ENCODE results near the gene RELN. TPM values are rescaled to one million over a fixed set of nuclear protein-coding genes. Genes with fewer than 3 reads are reported as not detected.

Gene RELN
- total and polyA plus RNA-seq, 9 of the 15 experiments (the other 6 are each of a cell fraction or from before 2014, with no cell fraction given) = 12.9 to 43.2 (median 18.1) TPM

DNA sequence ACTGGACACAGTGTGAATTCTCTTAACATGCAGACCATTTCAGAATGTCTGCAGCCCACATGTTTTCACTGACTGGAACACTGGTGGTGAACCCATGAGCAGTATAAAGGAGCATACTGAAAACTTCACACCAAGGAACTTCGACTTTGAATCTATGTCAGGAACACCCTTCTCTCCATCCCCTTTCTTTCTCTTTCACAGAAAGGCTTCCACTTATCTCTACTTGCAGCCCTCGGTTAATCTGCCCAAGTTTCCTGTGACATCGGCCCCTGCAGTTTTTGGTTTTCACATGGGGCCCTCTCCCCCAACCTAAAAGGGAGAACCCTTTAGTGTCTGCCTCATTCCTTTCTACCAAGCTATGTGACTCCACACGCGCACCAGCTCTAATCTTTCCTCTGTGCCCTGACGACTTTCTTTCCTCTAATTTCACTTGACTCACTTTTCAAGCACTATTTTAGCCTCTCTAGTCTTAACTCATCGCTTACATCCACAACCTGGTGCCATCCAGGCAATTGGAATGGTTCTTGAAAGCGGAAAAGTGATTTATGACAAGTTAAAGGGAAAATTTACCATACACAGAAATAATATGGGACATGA is 70.1 kb downstream of the RELN start (continued):
- TF ChIP-seq KHSRP (IDR thresholded peaks at IDR 0.05) (0 out of 2 replicates have a peak, but pooled peaks have one; percentile 16), POLR2A (conservative IDR thresholded peaks at IDR 0.05) (peak; percentile 75), SOX6 (IDR thresholded peaks at IDR 0.05) (peak; percentile 82), XRCC5 (IDR thresholded peaks at IDR 0.05; ENCODE audit: low read depth, low read length) (no peak), FOXA3 (CRISPR knock-in tag; conservative IDR thresholded peaks at IDR 0.05 in 1 of 2, IDR thresholded peaks at IDR 0.05 in 1 of 2) (no peak), ZEB2 (IDR thresholded peaks at IDR 0.05) (peak; percentile 66; the same call in 1 of the 2 replicates), ZNF586 (CRISPR knock-in tag; conservative IDR thresholded peaks at IDR 0.05) (no peak), ZNF77 (CRISPR knock-in tag; IDR thresholded peaks at IDR 0.05) (no peak), MTA2 (IDR thresholded peaks at IDR 0.05; ENCODE audit: low read depth) (peak; percentile 85), JUND (IDR thresholded peaks at IDR 0.05; ENCODE audit: borderline replicate concordance, low read depth, low read length) (peak; percentile 57; the same call in 1 of the 2 replicates), JUND (tag; IDR thresholded peaks at IDR 0.05; ENCODE audit: borderline replicate concordance, low read depth, low read length) (peak; percentile 6; the same call in 1 of the 3 replicates)
- TF ChIP-seq, protein P1, sequence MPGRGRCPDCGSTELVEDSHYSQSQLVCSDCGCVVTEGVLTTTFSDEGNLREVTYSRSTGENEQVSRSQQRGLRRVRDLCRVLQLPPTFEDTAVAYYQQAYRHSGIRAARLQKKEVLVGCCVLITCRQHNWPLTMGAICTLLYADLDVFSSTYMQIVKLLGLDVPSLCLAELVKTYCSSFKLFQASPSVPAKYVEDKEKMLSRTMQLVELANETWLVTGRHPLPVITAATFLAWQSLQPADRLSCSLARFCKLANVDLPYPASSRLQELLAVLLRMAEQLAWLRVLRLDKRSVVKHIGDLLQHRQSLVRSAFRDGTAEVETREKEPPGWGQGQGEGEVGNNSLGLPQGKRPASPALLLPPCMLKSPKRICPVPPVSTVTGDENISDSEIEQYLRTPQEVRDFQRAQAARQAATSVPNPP (IDR thresholded peaks at IDR 0.05; ENCODE audit: borderline replicate concordance, insufficient read depth, insufficient read length) = no peak
- TF ChIP-seq, protein P2, sequence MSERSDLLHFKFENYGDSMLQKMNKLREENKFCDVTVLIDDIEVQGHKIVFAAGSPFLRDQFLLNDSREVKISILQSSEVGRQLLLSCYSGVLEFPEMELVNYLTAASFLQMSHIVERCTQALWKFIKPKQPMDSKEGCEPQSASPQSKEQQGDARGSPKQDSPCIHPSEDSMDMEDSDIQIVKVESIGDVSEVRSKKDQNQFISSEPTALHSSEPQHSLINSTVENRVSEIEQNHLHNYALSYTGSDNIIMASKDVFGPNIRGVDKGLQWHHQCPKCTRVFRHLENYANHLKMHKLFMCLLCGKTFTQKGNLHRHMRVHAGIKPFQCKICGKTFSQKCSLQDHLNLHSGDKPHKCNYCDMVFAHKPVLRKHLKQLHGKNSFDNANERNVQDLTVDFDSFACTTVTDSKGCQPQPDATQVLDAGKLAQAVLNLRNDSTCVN (CRISPR knock-in tag; IDR thresholded peaks at IDR 0.05) = no peak
- TF ChIP-seq, protein P3, sequence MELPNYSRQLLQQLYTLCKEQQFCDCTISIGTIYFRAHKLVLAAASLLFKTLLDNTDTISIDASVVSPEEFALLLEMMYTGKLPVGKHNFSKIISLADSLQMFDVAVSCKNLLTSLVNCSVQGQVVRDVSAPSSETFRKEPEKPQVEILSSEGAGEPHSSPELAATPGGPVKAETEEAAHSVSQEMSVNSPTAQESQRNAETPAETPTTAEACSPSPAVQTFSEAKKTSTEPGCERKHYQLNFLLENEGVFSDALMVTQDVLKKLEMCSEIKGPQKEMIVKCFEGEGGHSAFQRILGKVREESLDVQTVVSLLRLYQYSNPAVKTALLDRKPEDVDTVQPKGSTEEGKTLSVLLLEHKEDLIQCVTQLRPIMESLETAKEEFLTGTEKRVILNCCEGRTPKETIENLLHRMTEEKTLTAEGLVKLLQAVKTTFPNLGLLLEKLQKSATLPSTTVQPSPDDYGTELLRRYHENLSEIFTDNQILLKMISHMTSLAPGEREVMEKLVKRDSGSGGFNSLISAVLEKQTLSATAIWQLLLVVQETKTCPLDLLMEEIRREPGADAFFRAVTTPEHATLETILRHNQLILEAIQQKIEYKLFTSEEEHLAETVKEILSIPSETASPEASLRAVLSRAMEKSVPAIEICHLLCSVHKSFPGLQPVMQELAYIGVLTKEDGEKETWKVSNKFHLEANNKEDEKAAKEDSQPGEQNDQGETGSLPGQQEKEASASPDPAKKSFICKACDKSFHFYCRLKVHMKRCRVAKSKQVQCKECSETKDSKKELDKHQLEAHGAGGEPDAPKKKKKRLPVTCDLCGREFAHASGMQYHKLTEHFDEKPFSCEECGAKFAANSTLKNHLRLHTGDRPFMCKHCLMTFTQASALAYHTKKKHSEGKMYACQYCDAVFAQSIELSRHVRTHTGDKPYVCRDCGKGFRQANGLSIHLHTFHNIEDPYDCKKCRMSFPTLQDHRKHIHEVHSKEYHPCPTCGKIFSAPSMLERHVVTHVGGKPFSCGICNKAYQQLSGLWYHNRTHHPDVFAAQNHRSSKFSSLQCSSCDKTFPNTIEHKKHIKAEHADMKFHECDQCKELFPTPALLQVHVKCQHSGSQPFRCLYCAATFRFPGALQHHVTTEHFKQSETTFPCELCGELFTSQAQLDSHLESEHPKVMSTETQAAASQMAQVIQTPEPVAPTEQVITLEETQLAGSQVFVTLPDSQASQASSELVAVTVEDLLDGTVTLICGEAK (IDR thresholded peaks at IDR 0.05) = 0 out of 2 replicates have a peak, but pooled peaks have one; percentile 48
- TF ChIP-seq, protein P3 (CRISPR knock-in tag; IDR thresholded peaks at IDR 0.05) = no peak
